Eye (tissue), 1 donor: ENCODE measurements around the gene CFAP58.

Experiments used
- DNase-seq: peaks from one replicate; pipeline ENCODE4 v3.0.0-alpha.2; 2015

CFAP58 gene, protein sequence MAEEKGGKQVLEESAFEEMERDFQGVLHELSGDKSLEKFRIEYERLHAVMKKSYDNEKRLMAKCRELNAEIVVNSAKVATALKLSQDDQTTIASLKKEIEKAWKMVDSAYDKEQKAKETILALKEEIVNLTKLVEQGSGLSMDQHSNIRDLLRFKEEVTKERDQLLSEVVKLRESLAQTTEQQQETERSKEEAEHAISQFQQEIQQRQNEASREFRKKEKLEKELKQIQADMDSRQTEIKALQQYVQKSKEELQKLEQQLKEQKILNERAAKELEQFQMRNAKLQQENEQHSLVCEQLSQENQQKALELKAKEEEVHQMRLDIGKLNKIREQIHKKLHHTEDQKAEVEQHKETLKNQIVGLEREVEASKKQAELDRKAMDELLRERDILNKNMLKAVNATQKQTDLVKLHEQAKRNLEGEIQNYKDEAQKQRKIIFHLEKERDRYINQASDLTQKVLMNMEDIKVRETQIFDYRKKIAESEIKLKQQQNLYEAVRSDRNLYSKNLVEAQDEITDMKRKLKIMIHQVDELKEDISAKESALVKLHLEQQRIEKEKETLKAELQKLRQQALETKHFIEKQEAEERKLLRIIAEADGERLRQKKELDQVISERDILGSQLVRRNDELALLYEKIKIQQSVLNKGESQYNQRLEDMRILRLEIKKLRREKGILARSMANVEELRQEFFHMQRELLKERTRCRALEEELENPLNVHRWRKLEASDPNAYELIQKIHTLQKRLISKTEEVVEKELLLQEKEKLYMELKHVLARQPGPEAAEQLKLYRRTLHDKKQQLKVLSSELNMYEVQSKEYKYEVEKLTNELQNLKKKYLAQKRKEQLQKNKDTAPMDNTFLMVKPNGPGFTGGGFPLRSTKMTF

DNA sequence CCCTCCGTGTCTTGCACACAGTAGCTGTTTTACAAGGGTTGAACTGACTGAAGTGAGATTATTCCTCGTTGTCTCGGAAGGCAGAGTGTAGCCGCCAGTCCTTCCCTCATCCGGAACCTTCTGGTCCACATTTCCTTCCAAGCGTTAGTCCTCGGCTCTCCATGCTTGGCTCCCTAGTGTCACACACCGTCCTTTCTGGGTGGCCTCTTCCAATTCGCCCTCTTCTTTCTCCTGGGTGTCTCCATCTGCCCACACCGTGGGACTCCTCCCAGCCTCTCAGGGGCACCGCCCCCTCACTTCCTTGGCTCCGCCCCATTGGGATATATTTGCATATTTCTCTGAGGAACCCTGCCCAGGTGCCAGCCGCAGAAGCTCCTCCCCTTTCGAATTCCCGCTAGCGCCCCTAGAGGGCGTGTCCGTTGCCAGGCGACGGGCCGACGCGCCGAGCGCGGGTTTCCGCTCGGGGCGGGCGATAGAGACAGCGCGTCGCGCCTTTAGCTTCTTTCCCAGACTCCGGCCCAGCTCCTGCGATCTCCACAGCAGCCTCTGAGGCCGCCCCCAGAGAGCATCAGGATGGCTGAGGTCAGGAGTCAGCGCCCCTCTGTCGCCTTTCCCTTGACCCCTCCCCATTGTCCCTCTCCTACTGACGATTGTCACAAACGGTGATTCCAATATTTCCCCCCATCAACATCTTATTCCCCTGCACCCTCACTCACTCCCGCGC lies at the start of gene CFAP58:
Gene CFAP58, plus strand, starts transcription at position 509 of the 724 bp plus-strand sequence. Its CDS starts 65 bp downstream, at position 574.
- DNase-seq = peak; percentile 97

- DNase-seq = no peak
Observed at GRCh38 chr10:104304356-104304745, 49.3 kb upstream of the CFAP58 start.

- DNase-seq = no peak
Observed at GRCh38 chr10:104304927-104305326, 48.7 kb upstream of the CFAP58 start.

DNA sequence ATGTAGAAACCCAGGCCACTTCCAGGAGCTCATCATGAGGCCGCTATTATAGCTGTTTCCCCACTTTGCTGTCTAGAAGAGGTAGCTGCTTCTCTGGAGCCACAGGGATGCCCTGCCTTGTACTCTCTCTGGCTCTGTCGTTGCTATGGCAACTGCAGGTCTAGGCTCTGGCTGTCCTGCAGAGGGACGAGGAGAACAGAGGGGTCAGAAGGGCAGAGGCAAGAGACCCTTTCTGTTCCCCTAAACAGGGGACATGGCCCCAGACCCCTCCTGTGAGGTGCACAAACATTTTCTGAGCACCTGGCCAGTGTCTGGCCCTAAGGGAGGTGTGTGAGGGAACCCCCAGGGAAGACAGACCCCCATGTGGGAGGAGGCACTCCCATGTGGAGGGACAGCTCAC lies 46.7 kb upstream of the CFAP58 start:
- DNase-seq = peak; percentile 52

DNA sequence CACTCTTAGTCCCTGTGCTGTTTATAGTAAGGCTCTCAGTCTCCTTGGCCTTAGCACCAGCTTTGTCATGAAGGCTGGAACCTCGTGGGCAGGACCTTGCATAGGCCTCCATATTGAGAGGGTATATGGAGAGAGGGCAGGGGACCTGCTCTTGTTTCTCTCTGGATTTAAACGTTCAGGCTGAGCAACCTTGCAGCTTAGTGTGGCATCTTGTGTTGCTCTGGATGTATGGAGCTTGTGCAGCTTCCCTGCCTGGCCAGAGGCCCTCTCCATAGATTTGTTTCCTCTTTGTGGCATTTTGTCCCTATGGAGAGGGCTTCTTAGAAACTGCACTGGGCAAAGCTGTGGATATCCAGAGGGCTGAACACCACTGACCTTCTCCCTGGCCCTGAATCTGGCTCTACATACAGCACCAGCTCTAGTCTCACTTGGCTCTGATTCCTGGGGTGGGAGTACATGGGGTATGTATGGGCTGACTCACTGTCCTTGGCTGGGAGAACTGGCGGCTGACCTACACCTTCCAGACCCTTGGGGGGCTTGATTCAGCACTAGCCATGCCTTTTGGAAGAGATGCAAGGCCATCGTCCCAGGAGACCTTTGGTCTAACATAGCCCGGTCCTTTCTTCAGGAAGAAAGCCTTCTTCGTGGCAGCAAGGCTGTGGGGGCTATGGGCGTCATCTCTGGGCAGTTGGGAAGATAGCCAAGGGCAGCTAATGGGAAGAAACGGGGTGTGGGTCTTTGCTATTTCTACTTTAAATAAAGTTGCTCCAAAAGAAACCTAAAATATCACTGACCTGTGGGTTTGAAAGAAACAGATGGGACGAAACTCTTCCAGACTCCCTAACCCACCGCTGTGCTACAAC lies 45.8 kb upstream of the CFAP58 start:
- DNase-seq = no peak

- DNase-seq = no peak
Observed at GRCh38 chr10:104308439-104308903, 45.2 kb upstream of the CFAP58 start.

DNA sequence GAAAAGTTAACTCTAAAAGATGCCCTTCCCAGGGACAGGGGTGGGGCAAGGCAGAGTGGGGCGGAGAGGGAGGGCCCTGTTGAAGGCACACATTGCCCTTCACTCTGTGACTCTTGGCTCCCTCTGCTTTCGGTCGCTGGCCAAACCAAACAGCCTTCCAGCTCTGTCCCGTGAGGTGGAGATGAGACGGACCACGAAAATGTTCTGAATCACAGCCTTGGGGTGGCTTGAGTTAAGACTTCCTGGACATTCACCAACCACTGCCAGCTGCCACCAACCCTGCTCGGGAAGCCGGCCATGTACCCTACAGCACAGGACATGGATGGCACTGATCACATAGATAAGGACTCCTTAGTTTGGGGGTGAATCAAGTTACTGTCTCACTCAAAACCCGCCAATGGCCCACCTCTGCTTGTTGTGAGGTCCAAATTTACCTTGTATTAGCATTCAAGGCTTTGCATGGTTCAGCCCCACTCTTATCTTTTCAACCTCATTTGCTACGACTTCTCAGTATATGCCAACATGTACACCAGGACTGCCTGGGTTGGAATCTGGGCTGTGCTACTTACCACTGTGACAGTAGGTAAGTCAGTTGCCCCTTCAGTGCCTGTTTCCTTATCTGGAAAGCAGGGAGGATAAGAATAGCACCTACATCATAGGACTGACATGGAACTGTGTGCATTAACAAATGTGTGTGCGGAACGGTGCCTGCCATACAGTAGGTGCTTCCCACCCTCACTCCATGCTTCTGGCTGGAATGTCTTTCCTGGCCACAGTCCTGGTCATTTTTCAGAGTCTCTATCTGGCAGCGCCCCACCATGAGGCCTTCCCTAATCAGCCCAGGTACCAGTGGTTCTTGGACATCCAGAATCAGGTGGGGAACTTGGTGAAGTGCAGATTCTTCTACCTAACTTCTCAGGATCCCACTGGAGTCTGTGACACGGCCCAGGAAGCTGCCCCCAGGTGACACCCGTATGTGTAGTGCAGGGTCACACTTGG lies 43.4 kb upstream of the CFAP58 start:
- no peak for DNase-seq

GRCh38 chr10:104311184-104311720 lies 42.4 kb upstream of the CFAP58 start:
- no peak for DNase-seq

DNA sequence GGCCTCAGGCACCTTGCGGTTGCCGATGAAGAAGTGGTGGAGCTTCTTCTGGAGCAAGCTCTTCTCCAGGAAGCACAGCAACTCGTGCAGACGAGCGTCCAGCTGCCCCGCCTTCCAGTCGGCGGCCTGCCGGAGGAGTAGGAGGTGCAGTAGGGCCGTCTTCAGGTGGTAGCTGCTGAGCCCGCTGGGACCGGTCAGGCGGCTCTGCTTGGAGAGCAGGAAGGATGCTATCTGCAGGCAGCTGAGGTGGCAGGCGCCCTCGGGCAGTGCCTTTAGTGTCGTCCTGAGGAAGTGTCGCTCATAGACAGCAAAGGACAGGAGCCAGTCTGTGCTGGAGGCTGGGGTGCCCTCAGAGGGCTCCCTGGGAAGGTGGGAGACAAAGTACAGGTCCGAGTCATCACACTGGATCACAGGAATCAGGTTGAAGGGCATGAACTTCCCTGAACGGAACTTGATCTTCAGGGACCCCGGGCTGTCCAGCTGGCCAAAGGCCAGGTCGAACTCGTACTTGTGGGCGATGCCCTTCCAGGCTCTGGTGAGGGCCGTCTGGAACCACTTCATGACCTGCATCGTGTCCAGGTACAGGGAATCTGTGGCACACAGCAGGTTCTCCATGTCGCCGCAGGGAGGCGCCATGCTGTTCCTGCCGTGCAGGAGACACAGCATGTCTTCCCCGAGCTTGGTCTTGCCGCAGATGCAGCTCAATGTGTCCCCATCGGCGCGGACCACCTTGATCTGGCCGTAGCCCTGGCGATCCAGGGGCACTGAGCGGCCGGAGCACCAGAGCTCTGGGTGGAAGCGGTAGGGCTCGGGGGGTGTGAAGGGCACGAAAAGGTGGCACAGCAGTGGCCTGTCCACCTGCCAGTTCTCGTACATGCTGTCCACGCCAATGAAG lies 38.8 kb upstream of the CFAP58 start:
- no peak for DNase-seq

DNA sequence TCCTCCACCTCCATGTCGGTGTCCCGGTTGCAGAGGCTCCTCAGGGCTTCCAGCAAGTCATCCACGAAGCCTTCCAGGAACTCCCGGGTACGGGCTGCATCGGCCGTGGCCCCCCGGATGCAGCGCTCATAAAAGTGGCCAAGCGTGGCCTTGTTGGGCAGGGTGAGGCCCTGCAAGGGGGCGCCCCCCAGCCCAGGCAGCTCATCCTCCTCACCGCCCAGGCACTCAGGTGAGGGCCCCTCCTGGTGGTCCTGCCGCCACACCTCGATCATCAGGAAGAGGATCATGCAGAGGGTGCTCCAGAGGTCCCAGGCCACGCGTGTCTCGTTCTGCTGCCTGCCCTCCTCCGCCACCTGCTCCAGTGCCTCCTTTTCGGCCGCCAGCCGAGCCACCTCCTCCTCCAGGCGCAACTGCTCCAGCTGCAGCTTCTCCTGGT lies 38.1 kb upstream of the CFAP58 start:
- DNase-seq = no peak

- DNase-seq = no peak
Observed at GRCh38 chr10:104316321-104317099, 37.1 kb upstream of the CFAP58 start.

GRCh38 chr10:104317269-104317710 lies 36.3 kb upstream of the CFAP58 start:
- DNase-seq = no peak

DNA sequence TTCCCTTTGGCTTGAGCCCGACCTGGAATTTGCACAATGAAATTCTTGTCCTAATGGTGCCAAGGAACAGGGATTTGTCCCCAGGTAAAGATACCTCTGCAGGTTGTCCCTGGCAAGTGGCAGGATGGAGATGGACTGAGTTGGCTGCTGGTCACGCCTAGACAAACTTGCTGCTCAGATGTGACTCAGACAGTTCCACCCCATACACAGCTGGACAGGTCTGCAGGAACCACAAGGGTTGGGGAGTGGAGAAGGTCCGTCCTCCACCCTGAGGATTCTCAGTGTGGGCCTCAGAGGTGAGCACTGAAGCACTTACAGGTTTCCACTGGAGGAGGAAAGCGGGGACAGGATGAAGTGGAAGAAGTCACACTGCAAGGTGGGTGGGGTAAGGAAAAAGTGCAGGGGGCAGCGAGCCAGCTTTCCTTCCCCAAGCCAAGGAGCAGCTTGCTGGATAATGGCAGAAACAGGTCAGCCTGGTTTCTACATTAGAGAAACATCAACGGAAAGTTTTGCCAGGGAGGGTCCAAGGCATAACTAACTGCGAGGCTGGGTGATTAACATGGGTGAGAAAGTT lies 35.8 kb upstream of the CFAP58 start:
- no peak for DNase-seq

DNA sequence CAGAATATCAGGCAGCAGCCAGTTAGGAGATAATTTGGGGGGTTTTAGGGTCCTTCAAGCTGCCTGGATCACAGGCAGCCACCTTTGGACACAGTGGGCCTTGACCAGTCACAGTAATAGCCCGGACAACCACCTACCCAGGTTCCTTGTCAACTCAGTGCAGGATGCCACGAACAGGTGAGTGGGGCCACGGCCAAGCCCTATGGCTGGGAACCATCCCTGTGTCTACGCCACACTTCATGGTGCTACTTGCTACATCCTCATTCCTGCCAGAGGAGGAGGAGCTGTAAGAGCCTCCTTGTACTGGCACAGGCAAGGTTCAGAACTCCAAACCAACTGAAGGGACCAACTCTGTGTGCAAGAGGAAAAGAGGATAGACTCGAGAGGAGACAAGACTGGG lies 35.3 kb upstream of the CFAP58 start:
- DNase-seq = no peak

GRCh38 chr10:104318810-104319741 lies 34.6 kb upstream of the CFAP58 start:
- no peak for DNase-seq

DNA sequence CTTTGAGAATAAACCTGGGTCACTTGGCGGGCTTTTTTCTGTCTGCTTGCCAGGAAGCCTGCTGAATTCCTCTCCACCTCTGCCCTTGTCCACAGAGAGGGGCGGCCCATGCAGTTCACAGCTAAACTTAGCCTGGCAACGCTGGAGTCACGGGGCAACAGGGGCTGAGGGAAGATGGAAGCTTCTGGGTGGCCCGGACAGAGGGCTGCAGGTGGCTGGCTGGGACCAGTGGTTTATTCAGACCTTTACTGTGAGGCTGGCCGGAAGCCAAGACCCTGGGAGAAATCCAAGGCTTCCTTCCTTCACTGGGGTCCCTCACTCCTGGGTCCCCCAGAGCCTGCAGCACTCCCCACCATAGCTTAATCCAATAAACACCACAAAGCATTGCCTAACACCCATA lies 32.4 kb upstream of the CFAP58 start:
- DNase-seq = no peak
